K562 (cell line): ENCODE data around the gene CIAPIN1.

Experiments
- DPF2 ChIP-seq: fragments of 450-650 bp; IDR thresholded peaks from 2 replicates; pipeline ENCODE4 v1.6.1; 2016
- EZH2 ChIP-seq: IDR thresholded peaks from 2 replicates; pipeline ENCODE4 v1.6.1; 2012; ENCODE audit warnings: low read depth, mild to moderate bottlenecking, inconsistent platforms, low read length, borderline replicate concordance
- POLR2AphosphoS5 ChIP-seq: IDR thresholded peaks from 2 replicates; pipeline ENCODE4 v1.6.1; 2011; ENCODE audit warnings: mild to moderate bottlenecking, low read depth, low read length, moderate library complexity; ENCODE audit not compliant: control insufficient read depth, insufficient read depth
- TRIM24 ChIP-seq, 2 experiments: fragments of 450-650 bp; IDR thresholded peaks; 2 replicates each; pipeline ENCODE4 v1.6.1; 2016

DNA sequence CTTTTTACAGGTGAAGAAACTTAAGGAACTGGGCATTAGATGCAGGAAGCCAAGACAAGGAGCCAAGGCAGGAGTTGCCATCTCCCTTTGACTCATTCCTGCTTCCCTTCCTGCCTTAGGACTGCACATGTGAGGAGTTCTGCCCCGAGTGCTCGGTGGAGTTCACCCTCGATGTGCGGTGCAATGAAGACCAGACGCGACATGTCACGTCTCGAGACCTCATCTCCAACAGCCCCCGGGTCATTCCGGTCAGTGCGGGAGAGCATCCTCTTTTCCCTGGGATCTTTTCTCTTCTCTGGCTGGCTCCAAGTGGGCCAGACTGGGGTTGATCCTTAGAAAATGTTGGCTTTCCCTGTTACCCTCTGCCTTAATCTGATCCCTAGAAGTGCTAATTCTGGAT, 21.9 kb upstream of the CIAPIN1 start:
- no peak for TF ChIP-seq TRIM24 (IDR thresholded peaks at IDR 0.05)
- no peak for TF ChIP-seq EZH2
- no peak for TF ChIP-seq POLR2AphosphoS5
- no peak for TF ChIP-seq DPF2
